HG02943 (cell line): ENCODE results near the gene C1QTNF1.
A peak's percentile ranks its signal among the peaks of the same experiment; 100 is the strongest.
"Not testable (repeated sequence)": the region's sequence is repeated elsewhere in the genome, so short reads cannot be mapped to it uniquely, and the experiment has no call there.

Source experiments
- ATAC-seq: cut with Tn5 transposase; IDR thresholded peaks from one replicate; pipeline ENCODE4 v1.9.1; 2021; ENCODE audit warnings: mild to moderate bottlenecking, low read depth, moderate library complexity; ENCODE audit not compliant: unreplicated experiment

C1QTNF1 gene

DNA sequence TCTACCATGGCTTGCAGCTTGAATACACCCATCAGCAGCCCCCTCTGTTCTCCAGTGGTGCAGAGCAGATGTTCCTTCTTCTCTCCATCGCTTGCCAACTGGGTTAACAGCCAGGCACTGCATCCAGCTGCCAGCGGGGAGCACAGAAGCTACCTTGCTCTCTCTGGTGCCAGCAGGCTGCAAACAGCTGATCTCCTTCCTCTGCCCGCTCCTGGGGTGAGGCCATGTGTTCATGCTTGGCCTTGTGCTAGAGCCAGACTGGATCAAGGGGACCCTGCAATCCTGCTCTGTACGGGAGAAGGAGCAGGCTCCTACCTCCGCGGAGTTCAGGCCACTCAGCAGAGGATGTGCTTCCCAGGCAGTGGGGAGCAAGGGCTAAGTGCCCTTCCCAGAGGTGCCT is 26.6 kb downstream of the C1QTNF1 start:
- no peak for ATAC-seq

DNA sequence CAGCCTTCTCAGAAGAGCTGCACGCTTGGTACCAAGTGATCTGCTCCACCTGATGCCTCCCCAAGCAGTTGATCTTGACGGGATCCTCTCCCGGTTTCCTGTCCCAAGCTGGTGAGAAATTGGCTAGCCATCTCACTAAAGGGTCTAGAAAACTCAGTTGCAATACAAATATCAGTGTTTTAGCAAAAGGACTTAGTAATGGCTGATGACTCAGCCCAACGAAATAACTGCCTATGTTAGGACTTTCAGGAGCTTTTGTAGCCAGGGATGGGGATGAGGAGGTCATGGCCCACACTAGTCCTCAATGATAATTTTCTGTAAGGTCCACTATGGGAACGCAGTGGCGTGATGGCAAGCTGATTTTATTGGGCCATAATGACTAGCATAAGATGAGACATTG is 27.3 kb downstream of the C1QTNF1 start:
- no peak for ATAC-seq

DNA sequence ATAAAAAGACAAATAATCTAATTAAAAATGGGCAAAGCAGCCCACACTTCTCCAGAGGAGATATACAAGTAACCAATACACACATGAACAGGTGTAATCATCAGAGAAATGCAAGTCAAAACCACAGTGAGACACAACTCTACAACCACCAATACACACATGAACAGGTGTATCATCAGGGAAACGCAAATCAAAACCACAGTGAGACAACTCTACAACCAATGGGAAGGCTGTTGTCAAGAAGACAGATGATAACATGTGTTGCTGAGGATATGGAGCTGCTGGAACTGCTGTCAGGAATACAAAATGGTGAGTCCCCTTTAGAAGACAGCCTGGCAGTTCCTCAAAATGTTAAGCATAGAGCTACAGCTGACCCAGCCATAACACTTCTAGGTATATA is 28.2 kb downstream of the C1QTNF1 start:
- ATAC-seq, result no peak

DNA sequence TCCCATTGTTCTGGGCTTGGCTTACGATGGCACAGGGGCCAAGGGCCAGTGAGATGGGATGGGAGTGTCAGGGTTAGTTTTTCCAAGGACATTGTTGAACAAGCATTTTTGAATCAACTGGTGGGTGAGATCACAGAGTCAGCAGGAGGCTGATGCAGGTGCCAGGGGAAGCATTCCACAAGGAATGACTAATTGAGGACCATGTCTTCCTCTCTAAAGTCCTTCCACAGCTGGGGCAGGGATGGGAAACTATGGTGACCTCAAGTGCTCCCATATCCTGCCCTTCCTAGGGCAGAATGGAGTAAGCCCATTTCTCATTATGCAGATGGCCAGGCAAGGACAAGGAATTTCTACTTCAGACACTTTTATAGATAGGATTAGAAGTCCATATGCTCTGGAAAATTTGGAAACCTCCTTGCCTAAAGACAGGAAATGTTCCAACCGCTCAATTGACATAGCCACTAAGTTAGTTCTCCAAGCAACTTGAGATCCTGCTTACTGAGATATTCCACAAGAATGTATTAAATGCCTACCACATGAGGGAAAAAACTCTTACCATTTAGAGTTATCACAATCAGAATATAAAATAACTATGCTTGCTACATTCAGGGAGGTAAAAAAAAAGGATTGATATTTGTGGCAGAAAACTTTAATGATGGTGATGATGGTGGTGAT is 29.4 kb downstream of the C1QTNF1 start:
- no peak for ATAC-seq

DNA sequence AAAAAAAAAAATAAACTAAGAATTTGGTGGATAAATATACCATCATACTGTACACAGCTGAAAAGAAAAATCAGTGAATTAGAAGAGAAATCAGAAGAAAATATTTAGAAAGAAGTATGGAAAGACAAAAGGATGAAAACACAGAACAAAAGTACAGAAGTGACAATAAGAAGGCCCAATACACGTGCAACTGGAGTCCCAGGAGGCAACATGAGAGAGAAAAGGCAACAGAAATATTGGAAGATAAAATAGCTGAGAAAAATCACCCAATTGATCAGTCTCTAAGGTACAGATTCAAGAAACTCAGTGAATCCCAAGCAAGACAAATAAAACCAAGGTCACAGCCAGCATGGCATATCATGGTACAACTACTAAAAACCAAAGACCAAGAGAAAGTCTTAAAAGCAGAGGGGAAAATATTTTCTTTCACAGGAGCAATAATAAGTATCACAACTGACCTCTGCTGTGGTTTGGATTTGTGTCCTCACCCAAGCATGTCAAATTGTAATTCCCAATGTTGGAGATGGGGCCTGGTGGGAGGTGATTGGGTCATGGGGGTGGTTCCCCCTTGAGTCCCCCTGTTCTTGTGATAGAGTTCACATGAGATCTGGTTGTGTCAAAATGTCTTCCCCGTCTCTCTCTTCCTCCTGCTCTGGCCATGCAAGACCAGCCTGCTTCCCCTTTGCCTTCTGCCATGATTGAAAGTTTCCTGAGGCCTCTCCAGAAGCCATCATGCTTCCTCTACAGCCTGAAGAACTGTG is 30.4 kb downstream of the C1QTNF1 start:
- no peak for ATAC-seq

DNA sequence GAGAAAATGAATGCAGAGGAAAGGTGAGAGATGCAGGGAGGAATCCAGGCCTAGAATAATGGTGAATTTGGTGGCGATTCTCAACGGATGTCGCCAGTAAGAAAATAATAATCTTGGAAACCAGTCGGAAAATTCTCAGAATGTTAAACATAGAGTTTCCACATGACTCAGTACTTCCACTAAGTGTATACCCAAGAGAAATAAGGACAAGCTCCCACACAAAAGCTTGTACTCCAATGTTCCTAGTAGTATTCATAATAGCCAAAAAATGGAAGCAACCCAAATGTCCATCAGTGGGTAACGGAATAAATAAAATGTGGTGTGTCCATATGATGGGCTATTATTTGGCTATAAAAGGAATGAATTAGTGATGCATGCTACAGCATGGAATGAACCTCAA is 31.2 kb downstream of the C1QTNF1 start:
- ATAC-seq, result no peak

DNA sequence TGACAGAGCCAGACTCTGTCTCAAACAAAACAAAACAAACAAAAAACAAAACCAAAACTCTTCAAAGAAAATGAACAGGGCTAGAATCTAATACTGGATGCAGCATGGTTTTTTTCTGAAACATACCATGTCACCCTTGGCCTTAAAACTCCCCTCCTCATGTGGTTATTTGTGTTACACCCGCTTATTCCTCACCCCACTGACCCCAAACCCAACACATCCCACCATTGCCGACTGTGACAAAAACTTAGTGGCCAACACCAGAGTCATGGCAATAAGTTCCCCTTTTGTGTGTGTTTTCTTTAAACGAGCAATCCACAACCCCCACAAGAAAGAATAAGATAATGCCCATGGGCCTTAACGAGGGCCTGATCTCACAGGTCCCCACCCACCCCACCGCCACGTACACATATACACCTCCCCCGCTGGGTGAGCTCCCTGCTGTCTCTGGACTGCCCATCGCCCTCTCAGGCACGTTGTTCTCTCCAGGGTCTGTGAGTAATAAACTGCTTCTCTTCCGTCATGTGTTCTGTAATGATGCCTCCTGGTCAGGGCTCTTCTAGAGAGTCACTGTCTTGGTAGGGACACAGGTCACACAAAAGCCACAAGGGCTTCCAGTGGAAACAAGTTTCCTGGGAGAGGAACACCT is 33.9 kb downstream of the C1QTNF1 start:
- ATAC-seq, result no peak

DNA sequence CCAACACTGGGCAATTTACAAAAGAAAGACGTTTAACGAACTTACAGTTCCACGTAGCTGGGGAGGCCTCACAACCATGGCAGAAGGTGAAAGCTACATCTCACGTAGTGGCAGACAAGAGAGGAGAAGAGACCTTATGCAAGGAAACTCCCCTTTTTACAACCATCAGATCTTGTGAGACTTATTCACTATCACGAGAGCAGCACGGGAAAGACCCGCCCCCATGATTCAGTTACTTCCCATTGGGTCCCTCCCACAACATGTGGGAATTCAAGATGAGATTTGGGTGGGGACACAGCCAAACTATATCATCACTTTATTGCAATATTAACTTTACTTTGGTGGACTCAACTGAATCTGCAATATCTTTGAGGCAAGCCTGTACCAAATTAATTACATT is 38.7 kb downstream of the C1QTNF1 start:
- no peak for ATAC-seq

DNA sequence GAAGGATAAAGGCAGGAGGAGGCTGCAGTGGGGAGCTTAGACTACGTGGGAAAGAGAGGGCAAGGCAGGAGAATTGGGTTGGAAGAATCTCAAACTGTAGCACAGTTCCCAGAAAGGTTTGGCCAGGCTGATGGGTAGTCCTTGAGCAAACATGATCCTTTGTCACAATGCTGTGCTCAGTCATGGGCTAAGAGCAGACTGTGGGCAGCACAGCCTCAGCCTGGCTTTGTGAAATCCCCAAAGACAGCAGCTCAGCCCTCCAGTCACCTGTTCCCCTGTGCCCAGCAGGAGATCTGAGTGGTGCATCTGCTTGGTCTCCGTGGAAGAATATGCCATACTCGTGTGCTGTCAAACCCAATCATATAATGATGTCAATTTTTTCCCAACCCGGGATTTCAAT is 40.1 kb downstream of the C1QTNF1 start:
- ATAC-seq, result no peak

DNA sequence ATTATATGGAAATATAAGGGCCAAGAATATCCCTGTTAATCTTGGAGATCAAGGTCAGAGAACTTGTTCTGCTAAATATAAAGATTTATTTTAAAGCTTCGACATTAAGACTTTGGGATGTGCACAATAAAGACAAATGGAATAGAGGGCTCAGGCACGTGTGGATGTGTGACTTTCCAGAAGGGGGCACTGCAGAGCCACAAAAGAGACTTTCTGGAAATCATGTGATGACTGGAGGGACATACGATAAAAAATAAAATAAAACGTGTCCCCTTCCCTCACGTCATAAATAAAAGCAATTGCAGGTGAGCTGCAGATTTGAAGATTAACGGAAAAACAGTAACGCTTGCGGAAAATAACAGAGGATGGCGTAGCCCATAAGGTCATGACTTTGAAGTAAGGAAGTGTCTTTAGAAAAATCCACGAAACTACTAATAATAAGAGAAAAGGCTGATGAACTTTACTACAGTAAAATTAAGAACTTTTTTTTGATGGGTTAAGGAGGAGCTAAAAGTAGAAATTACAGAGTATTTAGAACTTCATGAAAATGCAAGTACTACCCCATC is 41.2 kb downstream of the C1QTNF1 start:
- no peak for ATAC-seq

DNA sequence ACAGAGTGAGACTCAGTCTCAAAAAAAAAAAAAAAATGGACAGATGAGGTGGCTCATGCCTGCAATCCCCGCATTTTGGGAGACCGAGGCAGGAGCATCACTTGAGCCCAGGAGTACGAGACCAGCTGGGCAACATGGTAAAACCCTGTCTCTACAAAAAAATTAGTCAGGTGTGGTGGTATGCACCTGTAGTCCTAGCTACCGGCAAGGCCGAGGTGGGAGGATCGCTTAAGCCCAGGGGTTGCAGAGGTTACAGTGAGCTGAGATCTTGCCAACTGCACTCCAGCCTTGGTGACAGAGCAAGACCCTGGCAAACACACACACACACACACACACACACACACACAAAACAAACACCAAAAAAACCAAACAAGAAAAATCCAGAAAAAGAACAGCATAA is 43.0 kb downstream of the C1QTNF1 start:
- no peak for ATAC-seq

DNA sequence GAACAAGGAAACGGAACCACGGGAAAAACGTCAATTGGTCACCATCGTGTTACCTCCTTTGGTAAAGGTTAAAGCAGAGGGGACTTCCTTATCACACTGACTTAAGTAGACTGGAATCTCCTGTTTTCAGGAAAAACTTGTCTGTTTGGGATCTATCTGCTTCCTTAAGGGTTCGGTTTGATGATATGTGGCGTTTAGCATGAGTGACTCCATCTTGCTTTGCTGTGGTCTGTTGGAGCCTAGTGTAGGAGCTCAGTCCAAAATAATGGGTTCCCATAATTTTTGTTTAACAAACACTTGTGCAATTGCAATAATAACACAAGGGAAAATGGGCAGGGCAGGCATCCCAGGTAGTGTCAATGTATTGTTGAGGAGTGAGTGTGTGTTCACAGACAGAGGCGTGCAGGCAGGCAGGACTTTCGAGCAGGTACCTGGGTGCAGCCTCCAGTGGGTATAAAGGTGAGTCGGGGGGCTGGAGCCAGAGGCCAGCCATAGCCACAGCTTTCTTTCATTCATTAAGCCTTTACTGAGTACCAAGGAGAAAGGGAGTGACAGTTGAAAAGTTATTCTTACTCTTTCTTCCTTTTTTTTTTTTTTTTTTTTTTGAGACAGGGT is 46.4 kb downstream of the C1QTNF1 start:
- ATAC-seq, result no peak

DNA sequence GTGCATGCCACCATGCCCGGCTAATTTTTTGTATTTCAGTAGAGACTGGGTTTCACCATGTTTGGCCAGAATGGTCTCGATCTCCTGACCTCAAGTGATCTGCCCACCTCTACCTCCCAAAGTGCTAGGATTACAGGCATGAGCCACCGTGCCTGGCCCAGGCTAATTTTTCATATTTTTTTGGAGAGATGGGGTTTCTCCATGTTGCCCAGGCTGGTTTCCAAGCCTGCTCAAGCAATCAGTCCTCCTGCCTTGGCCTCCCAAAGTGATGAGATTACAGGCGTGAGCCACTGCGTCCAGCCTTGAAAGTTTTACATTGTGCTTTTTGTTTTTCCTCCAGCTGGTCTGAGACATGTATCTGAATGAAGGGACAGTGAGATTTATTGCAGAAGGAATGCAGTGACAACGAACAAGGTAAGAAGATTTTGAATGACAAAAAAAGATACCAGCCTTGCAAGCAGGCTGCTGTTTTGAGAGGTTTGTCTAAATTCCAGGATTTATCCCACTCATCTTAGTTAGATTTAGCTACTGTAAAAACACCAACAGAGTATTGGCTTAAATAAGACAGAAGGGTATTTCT is 47.3 kb downstream of the C1QTNF1 start:
- no peak for ATAC-seq

DNA sequence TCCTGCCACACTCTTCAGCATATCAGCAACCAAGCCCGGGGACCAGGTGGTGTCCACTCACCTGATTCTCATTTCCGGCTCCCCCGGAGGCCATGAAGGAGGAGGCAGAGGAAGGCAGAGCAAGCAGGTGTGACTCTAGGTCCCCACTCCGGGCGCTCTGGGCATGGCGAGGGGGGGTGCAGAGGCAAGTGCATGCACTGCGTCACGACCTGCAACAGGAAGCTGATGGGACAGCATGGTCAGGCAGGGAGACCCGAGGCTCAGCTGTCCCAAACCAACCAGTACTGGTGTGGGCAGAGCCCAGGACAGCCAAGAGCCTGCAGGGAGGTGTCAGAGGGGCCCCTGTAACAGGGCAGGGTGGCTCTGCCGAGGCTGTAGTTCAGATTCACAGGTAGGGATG is 48.6 kb downstream of the C1QTNF1 start:
- no peak for ATAC-seq

DNA sequence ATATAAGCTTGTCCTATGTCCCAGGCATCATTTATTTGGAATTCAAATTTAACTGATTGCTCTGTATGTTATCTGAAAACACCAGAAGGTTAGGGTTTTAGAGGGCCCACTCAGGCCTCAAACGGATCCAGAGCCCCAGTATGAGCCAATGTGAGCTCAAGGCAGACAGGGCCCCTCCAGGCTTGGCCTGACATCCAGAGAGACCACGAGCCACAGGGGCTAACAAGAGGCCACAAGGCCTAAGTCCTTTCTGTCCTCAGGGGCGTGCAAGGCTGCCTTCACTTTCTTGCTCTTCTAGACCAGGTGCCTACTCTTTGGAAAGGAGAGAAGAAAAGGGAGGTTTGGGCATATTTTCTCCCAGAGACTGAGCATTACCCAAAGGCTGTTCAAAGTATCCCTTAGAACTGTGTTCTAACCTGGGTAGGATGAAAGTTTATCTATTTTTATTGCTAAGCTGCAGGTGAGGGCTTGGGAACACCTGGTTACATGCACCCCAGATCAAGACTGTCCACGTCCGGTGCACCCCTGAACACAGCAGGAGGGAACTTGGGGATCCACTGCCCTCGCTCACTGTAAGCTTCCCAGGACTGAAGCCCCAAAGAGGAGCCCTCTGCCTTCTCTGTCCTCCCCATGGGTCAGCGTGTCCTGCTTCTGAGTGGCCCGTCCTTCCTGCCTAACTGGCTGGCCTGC is 49.2 kb downstream of the C1QTNF1 start:
- no peak for ATAC-seq

DNA sequence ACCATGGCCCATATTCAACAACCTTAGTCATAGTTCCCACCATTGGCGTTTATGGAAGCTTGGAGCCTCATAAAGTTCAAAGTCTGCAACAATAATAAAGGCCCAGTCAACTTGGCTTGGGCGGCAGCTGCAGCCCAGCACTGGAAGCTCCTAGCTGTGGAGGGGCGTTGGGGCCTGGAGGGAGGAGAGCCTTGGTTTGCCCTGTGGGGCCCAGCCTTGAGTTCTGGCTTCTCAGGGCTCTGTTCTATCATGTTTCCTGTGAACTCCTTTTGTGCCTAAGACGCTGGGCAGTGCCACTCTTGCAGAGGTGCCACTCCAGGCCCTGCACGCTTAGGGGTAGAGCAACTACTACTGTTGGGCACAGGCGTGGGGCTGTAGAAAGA is 49.7 kb downstream of the C1QTNF1 start:
- no peak for ATAC-seq

DNA sequence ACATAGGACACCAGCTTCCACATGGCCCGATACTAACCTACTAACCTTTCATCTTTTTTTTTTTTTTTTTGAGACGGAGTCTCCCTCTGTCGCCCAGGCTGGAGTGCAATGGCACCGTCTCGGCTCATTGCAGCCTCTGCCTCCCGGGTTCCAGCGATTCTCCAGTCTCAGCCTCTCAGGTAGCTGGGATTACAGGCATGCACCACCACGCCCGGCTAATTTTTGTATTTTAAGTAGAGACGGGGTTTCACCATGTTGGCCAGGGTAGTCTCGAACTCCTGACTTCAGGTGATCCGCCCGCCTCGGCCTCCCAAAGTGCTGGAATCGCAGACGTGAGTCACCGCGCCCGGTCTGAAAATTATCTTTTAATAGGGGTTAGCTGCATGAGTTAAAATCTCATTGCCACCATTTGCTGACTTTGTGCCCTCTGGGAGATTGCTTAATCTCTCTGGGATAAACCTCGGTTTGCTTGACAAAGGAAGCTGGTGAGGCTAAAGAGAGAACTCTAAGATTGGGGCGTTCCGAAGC is 50.2 kb downstream of the C1QTNF1 start:
- ATAC-seq, result not testable (repeated sequence)

DNA sequence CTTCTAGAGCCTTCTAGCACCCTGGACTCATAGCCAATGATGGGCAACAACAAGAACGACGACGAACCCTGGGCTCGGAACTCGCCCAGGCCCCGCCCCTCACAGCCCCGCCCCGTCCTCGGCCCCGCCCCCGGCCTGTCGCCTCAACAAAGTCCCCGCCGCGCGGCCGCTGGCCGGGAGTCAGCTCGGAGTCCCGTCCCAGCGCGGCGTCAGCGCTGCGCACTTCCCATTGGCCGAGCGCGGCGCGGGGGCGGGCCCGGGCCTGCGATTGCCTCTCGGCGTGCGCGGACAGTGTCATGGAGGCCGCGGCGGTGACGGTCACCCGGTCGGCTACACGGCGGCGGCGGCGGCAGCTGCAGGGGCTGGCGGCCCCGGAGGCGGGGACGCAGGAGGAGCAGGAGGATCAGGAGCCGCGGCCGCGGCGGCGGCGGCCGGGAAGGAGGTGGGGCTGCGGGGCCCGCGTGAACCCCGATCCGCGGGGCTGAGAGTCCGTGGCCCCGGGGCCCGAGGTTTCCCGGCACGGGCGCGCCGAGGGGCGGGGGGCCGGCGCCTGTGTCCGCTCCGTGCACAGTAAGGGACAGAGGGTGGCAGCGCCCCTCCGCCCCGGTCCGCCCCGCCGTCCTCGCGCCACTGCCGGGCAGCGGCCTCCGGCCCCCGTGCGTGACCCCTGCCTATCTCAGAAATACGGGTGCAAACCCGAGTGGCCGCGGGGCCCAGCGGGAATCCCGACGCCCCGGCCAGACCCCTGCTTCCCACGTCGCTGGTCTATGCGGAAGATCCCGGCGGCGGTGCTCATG is 50.9 kb downstream of the C1QTNF1 start, which contains the start of gene ENGASE:
Gene ENGASE (plus strand): TSS at position 176 of the 797 bp plus-strand sequence. CDS start 121 bp downstream, at position 297.
- peak; percentile 85 for ATAC-seq

DNA sequence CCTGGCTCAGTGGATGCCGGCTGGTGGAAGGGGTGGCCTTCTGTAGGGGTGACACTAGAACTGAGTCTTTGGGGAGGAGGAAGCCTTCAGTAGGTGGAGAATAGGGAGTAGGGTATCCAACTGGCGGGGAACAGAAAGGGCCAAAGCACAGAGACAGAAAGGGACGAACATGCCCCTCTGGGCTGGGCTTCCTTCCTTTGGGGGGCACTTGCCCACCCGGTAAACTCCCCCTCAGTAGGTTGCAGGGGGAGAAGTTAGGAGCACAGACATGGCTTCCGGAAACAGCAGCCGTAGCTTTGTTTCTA is 51.4 kb downstream of the C1QTNF1 start:
- ATAC-seq, result no peak
